ENCODE results near the gene CTNNA3.
A peak's percentile ranks its signal among the peaks of the same experiment; 100 is the strongest.
"Not testable (repeated sequence)": the region's sequence is repeated elsewhere in the genome, so short reads cannot be mapped to it uniquely, and the experiment has no call there.

CTNNA3 gene
- total RNA-seq = 0 to 0.11 (median 0.11) reads per million in 3 experiments

DNA sequence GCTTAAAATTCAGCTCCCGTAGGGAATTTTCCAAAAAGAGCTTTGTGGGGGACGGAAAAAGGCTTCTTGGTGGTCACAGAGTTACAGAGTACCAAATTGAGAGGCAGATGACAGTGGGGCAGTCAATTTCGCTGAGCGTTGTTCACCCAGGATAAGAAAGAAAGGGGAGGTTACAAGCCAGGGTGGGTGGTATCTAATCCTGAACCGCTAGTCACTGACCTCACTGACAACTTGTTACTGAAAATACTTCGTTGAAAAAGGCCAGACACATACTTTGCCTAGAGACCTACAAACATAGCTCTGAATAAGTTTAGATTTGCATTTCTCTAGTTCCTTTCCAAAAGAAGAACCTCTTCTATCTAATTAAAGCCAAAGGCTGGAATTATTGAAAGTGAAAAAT, at the start of gene CTNNA3:
CTNNA3 (minus strand) TSS at position 167 of the 400 bp plus-strand sequence.
- DNase-seq = no peak

DNA sequence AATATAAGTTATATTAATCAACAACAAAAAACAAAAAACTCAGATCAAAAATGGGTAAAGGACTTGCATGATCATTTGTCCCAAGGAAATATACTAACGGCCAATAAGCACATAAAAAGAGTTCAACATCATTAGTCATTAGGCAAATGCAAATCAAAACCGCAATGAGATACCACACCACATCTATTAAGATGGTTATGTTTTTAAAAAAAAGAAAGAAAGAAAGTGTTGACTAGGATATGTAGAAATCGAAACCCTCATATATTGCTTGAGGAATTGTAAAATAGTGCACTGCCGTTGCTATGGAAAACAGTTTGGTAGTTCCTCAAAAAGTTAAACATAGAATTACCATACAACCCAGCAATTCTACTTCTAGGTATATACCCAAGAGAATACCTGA, 39.4 kb upstream of the CTNNA3 start:
- peak; percentile 35 for DNase-seq

GRCh38 chr10:67733511-67733910, 37.5 kb upstream of the CTNNA3 start:
- DNase-seq = no peak

DNA sequence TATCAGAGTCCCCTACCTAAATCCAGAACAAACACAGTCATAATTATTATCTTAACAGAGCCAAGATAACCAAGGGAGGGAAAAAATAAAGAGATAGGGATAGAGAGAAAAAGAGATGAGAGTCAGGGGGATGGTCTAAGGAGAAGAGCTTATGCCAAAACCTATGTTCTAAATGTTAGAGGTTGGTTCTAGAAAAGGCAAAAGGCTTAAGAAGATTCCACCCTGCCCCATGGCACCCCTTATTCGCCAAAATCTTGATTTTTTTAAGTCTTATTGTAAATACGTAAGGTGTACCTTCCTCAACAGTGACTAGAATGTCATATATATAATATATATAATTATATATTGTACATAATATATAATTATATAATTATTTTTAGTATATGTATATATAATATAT, 29.6 kb upstream of the CTNNA3 start:
- DNase-seq = no peak

GRCh38 chr10:67723601-67724000, 27.6 kb upstream of the CTNNA3 start:
- DNase-seq = no peak

GRCh38 chr10:67722113-67722512, 26.1 kb upstream of the CTNNA3 start:
- no peak for DNase-seq

DNA sequence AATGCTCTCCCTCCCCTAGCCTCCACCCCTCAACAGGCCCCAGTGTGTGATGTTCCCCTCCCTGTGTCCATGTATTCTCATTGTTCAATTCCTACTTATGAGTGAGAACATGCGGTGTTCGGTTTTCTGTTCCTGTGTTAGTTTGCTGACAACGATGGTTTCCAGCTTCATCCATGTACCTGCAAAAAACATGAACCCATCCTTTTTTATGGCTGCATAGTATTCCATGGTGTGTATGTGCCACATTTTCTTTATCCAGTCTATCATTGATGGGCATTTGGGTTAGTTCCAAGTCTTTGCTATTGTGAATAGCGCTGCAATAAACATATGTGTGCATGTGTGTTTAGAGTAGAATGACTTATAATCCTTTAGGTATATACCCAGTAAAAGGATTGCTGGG, 20.5 kb upstream of the CTNNA3 start:
- not testable (repeated sequence) for DNase-seq

DNA sequence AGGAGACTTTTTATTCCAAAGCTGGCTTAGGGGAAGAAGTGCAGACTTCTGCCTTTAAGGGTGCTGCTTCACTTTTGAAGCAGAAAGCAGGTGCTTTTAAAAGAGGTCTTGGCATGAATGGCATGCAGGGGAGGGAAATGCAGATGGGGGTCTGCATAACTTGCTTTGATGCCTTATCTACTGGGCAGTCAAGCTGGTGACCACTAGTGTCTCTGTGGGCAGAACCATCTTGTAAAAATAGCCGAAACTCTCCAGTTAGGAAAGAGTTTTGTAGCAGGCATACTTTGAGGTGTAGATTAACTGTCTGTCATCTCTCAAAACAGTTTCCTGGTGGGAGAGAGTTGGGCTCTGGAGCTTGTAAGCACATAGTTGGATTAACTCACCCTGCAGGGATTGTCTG, 9.9 kb upstream of the CTNNA3 start:
- no peak for DNase-seq

GRCh38 chr10:67699613-67700270, 3.7 kb upstream of the CTNNA3 start:
- DNase-seq = peak; percentile 3

GRCh38 chr10:67698164-67698563, 2.2 kb upstream of the CTNNA3 start:
- no peak for DNase-seq

DNA sequence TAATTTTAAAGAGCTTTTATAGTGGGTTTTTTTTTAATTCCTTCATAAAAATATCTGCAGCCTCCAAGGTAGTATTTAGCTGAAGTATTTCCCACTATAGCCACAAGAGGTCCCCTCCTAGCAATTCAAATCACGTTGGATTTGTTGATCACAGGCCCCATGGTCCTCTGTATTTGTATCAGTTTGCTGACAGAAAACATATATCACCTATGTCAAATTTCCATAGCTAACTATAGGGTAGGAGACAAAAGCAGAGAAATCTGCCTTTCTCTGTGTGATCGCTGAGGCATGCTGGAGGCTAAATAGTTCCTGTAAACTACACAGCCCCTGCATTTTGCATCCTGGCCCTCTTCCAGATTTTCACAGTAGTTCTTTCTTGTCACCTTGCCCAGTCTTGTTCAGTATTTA, 1.7 kb upstream of the CTNNA3 start:
- DNase-seq = peak; percentile 41

GRCh38 chr10:67696679-67697078, 684 bp upstream of the CTNNA3 start:
- DNase-seq = no peak

DNA sequence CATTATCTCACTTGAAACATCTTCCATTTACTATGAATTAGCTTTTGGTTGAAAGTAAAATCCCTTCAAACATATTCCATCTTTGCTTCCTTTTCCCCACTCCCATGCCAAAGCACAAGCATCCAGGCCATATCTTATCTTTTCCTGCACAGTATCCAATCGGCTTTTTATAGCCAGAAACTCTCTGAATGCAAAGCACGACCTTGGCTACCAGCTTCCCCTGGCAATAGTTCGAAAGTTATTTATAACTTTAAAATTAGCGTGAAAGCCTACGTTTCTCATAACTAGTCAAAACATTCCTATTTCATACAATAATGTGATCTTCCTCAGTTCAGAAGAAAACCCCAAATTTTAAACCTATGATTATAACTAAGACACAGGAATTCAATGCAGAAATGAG, 440 bp downstream of the CTNNA3 start:
- DNase-seq = no peak

DNA sequence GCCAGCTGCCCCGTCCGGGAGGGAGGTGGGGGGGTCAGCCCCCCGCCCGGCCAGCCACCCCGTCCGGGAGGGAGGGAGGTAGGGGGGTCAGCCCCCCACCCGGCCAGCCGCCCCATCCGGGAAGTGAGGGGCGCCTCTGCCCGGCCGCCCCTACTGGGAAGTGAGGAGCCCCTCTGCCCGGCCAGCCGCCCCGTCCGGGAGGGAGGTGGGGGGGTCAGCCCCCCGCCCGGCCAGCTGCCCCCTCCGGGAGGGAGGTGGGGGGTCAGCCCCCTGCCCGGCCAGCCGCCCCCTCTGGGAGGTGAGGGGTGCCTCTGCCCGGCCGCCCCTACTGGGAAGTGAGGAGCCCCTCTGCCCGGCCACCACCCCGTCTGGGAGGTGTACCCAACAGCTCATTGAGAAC, 4.1 kb downstream of the CTNNA3 start:
- not testable (repeated sequence) for DNase-seq

- not testable (repeated sequence) for DNase-seq
Observed at GRCh38 chr10:67690540-67690939, 5.5 kb downstream of the CTNNA3 start.

DNA sequence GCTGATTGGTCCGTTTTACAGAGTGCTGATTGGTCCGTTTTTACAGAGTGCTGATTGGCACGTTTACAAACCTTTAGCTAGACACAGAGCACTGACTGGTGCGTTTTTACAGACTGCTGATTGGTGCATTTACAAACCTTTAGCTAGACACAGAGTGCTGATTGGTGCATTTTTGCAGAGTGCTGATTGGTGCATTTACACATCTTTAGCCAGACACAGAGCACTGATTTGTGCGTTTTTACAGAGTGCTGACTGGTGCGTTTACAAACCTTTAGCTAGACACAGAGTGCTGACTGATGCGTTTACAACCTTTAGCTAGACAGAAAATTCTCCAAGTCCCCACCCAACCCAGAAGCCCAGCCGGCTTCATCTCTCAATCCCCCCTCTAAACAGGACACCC, 11.9 kb downstream of the CTNNA3 start:
- DNase-seq = not testable (repeated sequence)

GRCh38 chr10:67678335-67678974, 17.5 kb downstream of the CTNNA3 start:
- no peak for DNase-seq

- no peak for DNase-seq
Observed at GRCh38 chr10:67676208-67676825, 19.7 kb downstream of the CTNNA3 start.

DNA sequence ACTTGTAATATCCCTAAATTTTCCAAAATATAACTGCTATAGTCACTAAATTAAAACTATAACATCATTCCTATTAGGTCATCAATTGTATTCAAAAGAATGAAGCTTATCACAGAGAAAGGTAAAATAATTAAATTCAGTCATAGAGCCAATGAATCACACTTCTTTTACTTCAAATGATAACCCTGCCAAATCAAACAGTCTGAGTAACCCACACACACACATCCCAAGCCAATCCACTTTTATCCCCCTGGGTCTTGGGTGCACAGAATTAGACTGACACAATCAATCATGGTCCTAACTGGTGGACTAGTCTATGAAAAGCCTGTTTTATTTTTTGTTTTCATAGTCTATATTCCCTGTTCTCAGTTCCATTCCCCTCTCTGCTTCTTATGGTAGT, 25.6 kb downstream of the CTNNA3 start:
- DNase-seq = no peak

GRCh38 chr10:67669978-67670377, 26.0 kb downstream of the CTNNA3 start:
- no peak for DNase-seq

DNA sequence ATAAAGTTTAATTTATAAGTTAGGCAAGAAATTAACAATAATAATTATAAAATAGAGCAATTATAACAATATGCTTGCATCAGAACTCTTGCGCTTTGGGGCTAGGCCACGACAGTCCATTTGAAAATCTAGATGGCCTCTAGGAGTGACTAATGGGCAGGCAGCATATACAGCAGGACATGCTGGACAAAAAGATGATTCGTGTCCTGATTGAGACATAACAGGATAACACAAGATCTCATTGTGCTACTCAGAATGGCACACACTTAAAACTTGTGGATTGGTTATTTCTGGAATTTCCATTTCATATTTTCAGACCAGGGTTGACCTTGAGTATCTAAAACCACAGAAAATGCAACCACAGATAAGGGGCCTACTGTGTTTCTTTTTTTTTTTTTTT, 27.5 kb downstream of the CTNNA3 start:
- DNase-seq = no peak

- no peak for DNase-seq
Observed at GRCh38 chr10:67667035-67667425, 29.0 kb downstream of the CTNNA3 start.

DNA sequence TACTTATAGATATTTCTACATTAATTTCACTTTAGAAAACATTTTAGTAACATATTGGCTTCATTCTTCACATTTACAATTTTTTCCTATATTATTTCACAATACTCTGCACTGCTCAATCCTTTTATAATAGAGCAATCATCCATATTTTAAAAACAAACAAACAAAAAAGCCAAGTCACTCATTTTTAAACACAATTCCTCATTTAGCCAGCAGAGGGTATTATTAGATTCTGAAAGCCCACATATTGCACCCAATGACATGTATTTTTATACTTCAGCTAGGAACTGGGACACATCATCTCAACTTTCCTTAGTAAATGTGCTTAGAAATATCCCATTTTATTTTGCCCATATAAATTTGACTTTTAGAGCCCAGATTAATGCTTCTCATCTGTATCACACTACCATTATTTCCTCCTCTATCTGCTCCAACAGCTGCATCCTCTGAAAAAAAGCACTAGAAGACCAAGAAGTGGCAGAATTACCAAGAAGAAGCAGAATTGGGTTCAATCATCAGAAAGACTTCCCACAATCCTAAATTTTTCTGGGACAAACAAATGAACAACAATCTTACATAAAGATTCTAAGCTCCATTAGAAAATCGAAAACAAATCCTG, 29.5 kb downstream of the CTNNA3 start:
- DNase-seq = peak; percentile 3

DNA sequence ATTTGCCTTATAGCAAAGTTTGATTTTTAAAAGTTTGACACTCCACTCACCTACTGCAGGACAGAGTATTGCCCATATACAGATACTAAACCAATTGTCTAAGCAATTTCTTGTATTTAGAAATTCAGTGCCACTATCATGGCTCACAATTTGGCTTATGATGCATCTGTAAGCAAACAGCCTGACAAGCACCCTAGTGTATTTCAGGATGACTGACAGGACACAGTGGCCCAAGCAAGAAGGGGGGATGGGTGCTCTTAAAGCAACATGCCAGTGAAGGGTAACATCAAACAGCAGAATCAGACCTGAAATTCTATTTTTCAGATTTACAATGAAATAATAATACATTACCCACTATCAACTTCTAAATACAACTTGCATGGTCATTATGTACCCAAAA, 30.5 kb downstream of the CTNNA3 start:
- DNase-seq = no peak
